NCI-H748 (cell line): Measurements from ENCODE around the gene HIVEP1.

Source experiments
- DNase-seq: peaks from one replicate; lab custom pipeline; 2025; ENCODE audit not compliant: unreplicated experiment; lab: John Stamatoyannopoulos, UW

The HIVEP1 gene

DNA sequence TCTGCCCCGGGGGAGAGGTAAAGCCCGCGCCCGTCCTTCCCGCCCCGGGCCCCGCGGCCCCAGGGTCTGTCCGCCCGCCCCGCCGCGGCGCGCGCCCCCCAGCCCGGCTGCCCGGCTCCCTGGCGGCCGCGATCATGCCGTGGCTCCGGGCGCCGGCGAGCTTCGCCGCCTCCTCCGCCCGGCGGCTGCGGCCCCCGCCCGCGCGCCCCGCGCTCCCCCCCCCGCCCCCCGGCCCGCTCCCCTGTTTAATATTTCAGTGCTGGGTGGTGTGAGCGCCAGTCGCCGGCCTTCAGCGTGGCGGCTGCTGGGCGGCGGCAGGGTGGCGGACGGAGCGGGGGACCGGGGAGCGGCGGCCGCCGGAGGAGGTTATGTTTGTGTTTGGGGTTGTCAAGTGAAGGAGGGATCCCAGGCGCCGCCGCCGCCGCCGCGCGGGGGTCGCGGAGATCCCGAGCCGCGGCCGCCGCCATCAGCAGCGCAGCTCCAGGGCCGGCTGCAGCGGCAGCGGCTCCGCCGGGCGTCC is at the start of gene HIVEP1:
Gene HIVEP1 (plus strand): TSS at position 275 of the 520 bp plus-strand sequence. CDS start 3,317 bp downstream, outside the sequence.
- DNase-seq = peak; percentile 82

DNA sequence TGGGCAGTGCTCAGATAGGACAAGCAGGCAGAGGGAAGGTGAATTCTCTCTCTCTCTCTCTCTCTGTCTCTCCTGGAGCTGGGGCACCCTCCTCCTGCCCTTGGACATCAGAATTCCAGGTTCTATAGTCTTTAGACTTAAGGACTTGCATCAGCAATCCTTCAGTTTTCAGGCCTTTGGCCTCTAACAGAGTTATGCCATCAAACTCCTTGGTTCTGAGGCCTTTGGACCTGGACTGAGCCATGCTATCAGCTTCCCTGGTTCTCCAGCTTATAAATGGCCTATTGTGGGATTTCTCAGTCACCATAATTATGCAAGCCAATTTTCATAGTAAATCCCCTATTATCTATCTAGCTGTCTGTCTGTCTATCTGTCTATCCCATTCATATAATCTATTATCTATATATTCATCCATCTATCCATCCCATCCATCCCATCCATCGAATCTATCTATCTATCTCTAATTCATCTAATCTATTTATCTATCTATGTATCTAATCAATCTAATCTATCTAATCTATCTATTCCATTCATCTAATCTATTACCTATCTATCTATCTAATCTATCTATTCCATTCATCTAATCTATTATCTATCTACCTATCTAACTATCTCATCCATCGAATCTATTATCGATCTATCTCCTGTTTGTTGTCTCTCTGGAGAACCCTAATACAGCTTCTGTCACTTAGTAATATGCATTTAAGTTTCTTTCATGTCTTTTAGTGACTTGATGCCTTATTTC is 48.2 kb upstream of the HIVEP1 start:
- DNase-seq = no peak

- DNase-seq = no peak
These were observed 47.3 kb upstream of the HIVEP1 start for GRCh38 chr6:11964729-11965335.

- no peak for DNase-seq
These were observed 46.6 kb upstream of the HIVEP1 start for GRCh38 chr6:11965499-11965898.

- no peak for DNase-seq
These were observed 43.8 kb upstream of the HIVEP1 start for GRCh38 chr6:11968241-11968806.

- DNase-seq = no peak
These were observed 43.0 kb upstream of the HIVEP1 start for GRCh38 chr6:11969092-11969491.

DNA sequence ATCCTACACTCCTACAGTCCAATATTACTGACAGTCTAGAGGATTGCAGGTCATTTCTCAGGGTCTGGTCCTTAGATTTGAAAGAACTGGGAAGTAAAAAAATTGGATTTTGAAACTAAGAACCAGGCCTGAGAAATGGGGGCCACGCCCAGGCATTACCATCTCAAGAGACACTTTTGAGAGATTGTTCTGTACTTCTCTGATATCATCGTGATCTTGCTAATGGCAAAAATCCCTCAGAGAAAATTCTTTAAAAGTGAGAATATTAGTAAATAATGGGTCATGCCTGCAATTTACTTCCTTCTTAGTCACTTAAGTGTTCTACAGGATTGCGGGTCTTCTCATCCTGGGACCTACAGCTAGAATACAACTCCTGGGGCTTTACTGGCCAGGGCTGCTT is 42.0 kb upstream of the HIVEP1 start:
- DNase-seq = no peak

GRCh38 chr6:11971154-11971553 is 41.0 kb upstream of the HIVEP1 start:
- DNase-seq = no peak

GRCh38 chr6:11972270-11972669 is 39.8 kb upstream of the HIVEP1 start:
- no peak for DNase-seq

DNA sequence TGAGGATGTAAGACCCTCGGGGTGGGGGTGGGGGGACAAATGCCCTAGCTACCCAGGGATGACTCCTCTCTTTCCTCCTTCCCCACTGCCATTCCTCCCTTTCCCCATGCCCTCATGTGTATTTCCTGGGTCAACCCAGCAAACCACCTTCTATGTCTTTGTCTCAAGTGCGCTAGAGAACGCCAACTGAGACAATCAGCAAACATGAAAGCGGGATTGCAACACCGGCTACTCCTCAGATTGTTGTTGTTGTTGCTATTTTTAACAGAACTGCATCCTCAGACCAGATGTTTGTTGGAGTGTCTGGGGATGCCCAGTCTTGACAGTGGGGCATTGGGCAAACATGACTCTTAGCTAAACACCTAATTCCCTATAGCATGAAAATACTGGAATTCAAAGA is 39.3 kb upstream of the HIVEP1 start:
- DNase-seq = no peak

- DNase-seq = no peak
These were observed 38.9 kb upstream of the HIVEP1 start for GRCh38 chr6:11973238-11973637.

DNA sequence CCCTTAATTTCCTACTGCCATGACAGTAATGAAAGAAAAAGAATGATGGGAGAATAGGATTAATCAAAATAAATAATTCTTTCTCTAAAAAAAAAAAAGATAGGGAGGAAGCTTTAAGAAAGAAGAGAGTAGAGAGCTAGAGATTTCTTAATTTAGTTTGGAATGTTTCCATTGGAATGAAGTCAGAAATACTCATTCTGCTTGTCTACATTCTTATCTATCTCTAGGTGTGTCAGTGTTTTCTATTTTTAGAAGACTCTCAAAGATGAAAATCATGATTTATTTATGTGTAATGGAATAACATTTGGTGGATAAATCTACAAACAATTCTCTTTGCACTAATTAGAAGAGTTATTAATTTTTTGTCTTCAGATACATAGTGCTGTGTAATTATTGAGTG is 38.0 kb upstream of the HIVEP1 start:
- DNase-seq = no peak

GRCh38 chr6:11975353-11975977 is 36.6 kb upstream of the HIVEP1 start:
- DNase-seq = no peak

DNA sequence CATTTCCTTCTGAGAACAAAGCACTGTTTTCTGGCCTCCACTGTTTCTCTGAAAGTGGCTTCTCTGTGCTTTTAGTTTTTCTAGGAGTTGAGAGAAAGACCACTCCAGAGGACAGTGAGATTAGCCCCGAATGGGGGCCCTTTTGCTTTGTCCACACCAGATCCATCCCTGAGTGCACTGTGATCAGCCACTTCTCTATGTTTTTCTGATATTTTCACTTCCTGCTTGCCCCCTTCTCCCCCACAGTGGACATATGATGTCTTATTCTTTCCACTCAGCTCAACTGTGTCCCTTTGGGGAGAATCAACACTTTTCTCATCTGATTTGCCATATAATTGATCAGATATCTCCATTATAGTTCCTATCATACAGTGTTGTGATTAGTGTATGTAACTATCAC is 35.6 kb upstream of the HIVEP1 start:
- DNase-seq = no peak

DNA sequence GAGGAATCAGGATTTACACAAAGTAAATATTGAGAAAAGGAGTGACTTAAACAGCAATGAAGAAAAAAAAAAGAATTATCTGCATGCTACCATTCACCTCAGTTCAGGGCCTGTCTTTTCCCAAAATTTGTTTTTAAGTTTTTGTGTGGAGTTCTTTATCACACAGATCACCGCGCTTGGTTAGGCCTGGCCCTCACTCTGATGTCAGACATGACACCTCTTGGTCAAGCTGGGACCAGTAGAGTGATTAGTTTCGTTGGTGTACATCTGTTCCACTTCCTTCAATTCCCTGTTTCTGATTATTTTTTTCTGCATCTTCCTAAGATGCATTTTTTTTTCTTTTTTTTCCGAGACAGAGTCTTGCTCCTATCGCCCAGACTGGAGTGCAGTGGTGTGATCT is 34.9 kb upstream of the HIVEP1 start:
- DNase-seq = no peak

DNA sequence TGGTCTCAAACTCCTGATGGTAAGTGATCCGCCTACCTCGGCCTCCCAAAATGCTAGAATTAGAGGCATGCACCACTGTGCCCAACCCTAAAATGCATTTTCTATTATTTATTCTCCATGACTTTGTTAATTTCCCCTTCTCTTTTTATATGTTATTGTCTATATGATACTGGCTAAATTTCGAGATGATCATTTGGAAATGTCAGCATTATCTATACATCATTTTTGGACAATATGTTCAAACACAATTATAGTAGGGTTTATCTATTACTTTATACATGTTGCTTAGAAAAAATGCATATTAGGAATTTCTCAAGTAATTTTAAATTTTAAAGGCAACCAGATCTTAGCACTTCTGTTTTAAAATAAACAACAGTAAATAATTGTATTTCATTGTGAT is 34.4 kb upstream of the HIVEP1 start:
- DNase-seq = no peak

GRCh38 chr6:11978169-11978987 is 33.7 kb upstream of the HIVEP1 start:
- no peak for DNase-seq

DNA sequence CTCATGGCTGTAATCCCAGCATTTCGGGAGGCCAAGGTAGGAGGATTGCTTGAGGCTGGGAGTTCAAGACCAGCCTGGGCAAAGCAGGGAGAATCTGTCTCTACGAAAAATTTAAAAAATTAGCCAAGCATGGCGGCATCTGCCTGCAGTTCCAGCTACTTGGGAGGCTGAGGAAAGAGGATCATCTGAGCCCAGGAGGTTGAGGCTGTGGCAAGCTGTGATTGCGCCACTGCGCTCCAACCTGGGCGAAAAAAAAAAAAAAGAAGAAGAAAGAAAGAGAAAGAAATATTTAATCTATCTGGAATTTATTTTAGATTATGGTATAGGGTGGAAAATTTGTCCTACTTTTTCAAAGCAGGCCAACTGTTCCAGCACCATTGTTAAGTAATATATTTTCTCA is 32.2 kb upstream of the HIVEP1 start:
- no peak for DNase-seq

- no peak for DNase-seq
These were observed 28.8 kb upstream of the HIVEP1 start for GRCh38 chr6:11983306-11983705.

DNA sequence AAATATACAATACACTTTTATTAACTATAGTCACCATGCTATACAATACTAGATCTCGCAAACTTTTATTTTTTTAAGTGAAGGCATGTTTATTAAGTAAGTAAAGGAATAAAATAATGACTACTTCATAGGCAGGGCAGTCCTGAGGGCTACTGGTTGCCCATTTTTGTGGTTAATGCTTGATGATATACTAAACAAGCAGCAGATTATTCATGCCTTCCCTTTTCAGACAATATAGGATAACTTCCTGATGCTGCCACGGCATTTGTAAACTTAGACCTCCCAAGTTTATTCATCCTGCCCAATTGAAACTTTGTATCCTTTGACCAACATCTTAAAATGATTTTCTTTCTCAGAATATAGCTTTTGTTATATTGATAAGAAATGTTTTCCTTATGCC is 24.7 kb upstream of the HIVEP1 start:
- no peak for DNase-seq

GRCh38 chr6:11989386-11989785 is 22.7 kb upstream of the HIVEP1 start:
- no peak for DNase-seq
